Progenitor cell of endocrine pancreas (in vitro differentiated cells): ENCODE data around the gene PPP5C. TPM values are rescaled to one million over a fixed set of nuclear protein-coding genes. Genes with fewer than 3 reads are reported as not detected.
"Not testable (repeated sequence)": the region's sequence is repeated elsewhere in the genome, so short reads cannot be mapped to it uniquely, and the experiment has no call there.

ENCODE experiments used
- DNase-seq: peaks from one replicate; pipeline ENCODE4 v3.0.0; 2021; ENCODE audit warnings: low spot score; ENCODE audit not compliant: unreplicated experiment
- H3K27ac Mint-ChIP-seq: 2 replicates; pipeline ENCODE4 v1.8.0; 2021; ENCODE audit warnings: mild to moderate bottlenecking, moderate library complexity, mixed read lengths
- H3K27me3 Mint-ChIP-seq: 2 replicates; pipeline ENCODE4 v1.8.0; 2021; ENCODE audit warnings: mixed read lengths
- H3K36me3 Mint-ChIP-seq: 2 replicates; pipeline ENCODE4 v1.8.0; 2022; ENCODE audit warnings: mixed read lengths; ENCODE audit not compliant: insufficient read depth
- H3K4me1 Mint-ChIP-seq: 2 replicates; pipeline ENCODE4 v1.8.0; 2021; ENCODE audit warnings: low read depth, mixed read lengths
- H3K4me3 Mint-ChIP-seq: 2 replicates; pipeline ENCODE4 v1.8.0; 2021; ENCODE audit warnings: low read depth, mild to moderate bottlenecking, moderate library complexity, mixed read lengths
- H3K9me3 Mint-ChIP-seq: 2 replicates; pipeline ENCODE4 v1.8.0; 2021; ENCODE audit warnings: low read depth, mixed read lengths
- total RNA-seq: library from RNA; stranded (reverse); gene quantifications from 2 replicates; pipeline ENCODE4 v1.2.1, GENCODE V29; 2021
- TF ChIP-seq, protein P1 (sequence below): fragments of 200-600 bp; sonication (generic); IDR thresholded peaks from one replicate; pipeline ENCODE4 v1.5.0; 2021; ENCODE audit warnings: antibody characterized with exemption, mild to moderate bottlenecking; ENCODE audit not compliant: unreplicated experiment

PPP5C gene
- total RNA-seq, 1 donor from 2014 or later: 97.8 TPM

DNA sequence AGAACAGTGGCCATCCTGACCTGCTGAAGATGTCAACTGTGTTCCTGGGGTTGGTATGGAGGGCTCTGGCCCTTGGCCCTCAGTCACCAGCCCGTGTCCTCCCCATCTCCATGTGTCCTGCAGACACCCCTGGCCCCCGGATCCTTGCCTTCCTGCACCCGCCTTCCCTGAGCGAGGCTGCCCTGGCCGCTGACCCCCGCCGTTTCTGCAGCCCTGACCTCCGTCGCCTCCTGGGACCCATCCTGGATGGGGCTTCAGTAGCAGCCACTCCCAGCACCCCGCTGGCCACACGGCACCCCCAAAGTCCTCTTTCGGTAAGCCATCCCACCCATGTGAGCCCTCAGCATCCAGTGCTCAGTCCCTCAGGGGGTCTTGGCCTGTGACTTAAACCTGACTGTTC is 25.2 kb upstream of the PPP5C start:
- no peak overlapping the region for H3K4me3 Mint-ChIP-seq
- TF ChIP-seq, protein P1, sequence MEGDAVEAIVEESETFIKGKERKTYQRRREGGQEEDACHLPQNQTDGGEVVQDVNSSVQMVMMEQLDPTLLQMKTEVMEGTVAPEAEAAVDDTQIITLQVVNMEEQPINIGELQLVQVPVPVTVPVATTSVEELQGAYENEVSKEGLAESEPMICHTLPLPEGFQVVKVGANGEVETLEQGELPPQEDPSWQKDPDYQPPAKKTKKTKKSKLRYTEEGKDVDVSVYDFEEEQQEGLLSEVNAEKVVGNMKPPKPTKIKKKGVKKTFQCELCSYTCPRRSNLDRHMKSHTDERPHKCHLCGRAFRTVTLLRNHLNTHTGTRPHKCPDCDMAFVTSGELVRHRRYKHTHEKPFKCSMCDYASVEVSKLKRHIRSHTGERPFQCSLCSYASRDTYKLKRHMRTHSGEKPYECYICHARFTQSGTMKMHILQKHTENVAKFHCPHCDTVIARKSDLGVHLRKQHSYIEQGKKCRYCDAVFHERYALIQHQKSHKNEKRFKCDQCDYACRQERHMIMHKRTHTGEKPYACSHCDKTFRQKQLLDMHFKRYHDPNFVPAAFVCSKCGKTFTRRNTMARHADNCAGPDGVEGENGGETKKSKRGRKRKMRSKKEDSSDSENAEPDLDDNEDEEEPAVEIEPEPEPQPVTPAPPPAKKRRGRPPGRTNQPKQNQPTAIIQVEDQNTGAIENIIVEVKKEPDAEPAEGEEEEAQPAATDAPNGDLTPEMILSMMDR: no peak

DNA sequence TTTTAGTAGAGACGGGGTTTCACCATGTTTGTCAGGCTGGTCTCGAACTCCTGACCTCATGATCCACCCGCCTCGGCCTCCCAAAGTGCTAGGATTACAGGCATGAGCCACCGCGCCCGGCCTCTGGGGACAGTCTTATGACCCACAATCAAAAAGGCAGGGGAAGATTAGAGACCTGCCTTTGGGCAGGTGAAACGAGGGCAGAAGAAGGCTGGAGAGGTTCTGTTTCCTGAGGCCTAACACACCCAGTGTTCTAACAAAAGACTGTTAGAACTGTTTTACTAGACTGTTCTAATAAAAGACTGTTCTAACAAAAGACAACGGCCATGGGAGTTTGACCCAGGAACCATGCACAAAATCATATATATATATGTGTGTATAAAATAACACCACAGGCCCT is 23.7 kb upstream of the PPP5C start:
- H3K27ac Mint-ChIP-seq, H3K4me1 Mint-ChIP-seq, H3K4me3 Mint-ChIP-seq, DNase-seq, H3K27me3 Mint-ChIP-seq: not testable (repeated sequence)
- Mint-ChIP-seq H3K36me3 (peaks cover 42% of the 10 kb centered on the region), H3K9me3 (peaks cover 19% of the 10 kb centered on the region)

More for the DNA sequence above, 25.2 kb upstream of the PPP5C start:
- Mint-ChIP-seq H3K9me3 (peaks cover 15% of the 10 kb centered on the region), H3K36me3 (peaks cover 36% of the 10 kb centered on the region), H3K27ac (no peak overlapping the region), H3K4me1 (no peaks in the 10 kb centered on the region), H3K27me3 (no peaks in the 10 kb centered on the region)
- no peak for DNase-seq

DNA sequence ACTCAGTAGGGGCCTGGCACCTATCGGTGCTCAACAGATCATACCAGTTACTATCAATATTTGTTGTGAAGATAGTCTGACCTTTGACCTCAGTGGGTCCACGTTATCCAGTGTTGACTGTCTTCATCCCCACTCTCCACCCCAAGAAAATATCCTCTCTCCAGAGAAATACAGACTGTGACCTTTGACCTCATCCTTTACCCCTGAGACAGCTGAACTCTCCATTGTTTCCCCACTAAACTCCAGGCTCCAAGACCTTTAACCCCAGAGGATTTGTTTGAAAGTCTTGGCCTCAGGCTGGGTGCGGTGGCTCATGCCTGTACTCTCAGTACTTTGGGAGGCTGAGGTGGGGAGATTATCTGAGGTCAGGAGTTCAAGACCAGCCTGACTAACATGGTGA is 22.6 kb upstream of the PPP5C start:
- Mint-ChIP-seq H3K27ac (no peak overlapping the region), H3K4me1 (no peaks in the 10 kb centered on the region), H3K36me3 (peaks cover 50% of the 10 kb centered on the region), H3K4me3 (no peak overlapping the region), H3K9me3 (peaks cover 24% of the 10 kb centered on the region), H3K27me3 (no peaks in the 10 kb centered on the region)
- TF ChIP-seq, protein P1: no peak
- DNase-seq: no peak

DNA sequence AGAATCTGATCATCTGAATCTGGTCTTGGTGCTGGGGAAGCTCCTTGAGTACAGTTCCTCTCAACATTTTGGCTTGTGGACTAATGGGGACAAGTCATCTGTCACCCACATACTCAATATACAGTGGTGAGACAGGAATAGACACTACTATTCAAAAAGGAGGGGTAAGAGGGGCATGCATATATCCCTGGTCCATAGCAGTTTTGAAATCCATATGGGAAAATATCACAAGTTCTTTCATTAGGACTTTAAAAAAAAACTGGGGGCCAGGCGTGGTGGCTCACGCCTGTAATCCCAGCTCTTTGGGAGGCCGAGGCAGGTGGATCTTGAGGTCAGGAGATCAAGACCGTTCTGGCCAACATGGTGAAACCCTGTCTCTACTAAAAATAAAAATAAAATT is 20.3 kb upstream of the PPP5C start:
- peaks cover 59% of the 10 kb centered on the region for H3K36me3 Mint-ChIP-seq
- H3K4me1 Mint-ChIP-seq: no peaks in the 10 kb centered on the region
- H3K4me3 Mint-ChIP-seq: no peak overlapping the region
- DNase-seq: no peak
- peaks cover 34% of the 10 kb centered on the region for H3K9me3 Mint-ChIP-seq
- H3K27ac Mint-ChIP-seq: no peak overlapping the region
- TF ChIP-seq, protein P1: no peak
- H3K27me3 Mint-ChIP-seq: no peaks in the 10 kb centered on the region

DNA sequence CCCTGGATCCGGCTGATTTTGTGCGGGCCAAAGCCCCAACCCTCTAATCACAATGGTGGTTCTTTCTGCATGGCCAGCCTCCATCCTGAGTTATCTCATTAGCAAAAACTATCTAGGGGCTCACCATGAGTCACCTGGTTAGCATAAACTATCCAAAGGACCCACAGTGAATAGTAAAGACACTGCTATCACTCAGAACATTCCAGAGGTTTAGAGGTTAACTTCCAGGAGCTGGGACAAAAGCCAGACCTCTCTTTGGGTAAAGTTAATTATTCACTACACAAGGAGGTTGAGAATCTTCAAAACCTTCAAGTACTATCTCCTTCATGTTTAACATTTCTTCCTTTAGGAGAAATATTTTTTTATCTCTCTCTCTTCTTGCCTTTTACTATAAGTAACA is 18.8 kb upstream of the PPP5C start:
- H3K9me3 Mint-ChIP-seq: peaks cover 34% of the 10 kb centered on the region
- no peak overlapping the region for H3K4me3 Mint-ChIP-seq
- no peak overlapping the region for H3K27ac Mint-ChIP-seq
- H3K27me3 Mint-ChIP-seq: no peaks in the 10 kb centered on the region
- DNase-seq: no peak
- peaks cover 56% of the 10 kb centered on the region for H3K36me3 Mint-ChIP-seq
- TF ChIP-seq, protein P1: no peak
- no peaks in the 10 kb centered on the region for H3K4me1 Mint-ChIP-seq

DNA sequence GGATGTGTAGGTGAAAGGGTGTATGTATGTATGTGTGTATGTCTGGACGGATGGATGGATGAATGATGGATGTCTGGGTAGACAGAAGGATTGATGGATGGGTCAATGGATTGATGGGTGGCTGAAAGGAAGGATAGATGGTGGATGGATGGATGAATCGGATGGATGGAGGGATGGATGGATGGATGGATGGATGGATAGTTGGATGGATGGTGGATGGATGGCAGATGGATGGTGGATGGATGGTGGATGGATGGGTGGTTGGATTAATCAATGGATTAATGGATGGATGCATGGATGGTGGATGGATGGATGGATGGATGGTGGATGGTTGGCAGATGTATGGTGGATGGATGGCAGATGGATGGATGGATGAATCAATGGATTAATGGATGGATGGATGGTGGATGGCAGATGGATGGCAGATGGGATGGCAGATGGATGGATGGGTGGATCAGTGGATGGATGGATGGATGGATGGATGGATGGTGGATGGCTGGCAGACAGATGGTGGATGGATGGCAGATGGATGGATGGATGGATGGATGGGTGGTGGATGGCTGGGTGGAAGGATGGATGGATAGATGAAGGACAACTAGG is 16.5 kb upstream of the PPP5C start:
- Mint-ChIP-seq H3K9me3 (peaks cover 31% of the 10 kb centered on the region), H3K36me3 (peaks cover 42% of the 10 kb centered on the region), H3K4me1 (no peaks in the 10 kb centered on the region), H3K27me3 (no peaks in the 10 kb centered on the region), H3K27ac (no peak overlapping the region), H3K4me3 (no peak overlapping the region)
- no peak for DNase-seq
- TF ChIP-seq, protein P1: no peak
